GM12891 (cell line): ENCODE data around the gene VAMP1. TPM values are rescaled to one million over a fixed set of nuclear protein-coding genes. Genes with fewer than 3 reads are reported as not detected.
A peak's percentile ranks its signal among the peaks of the same experiment; 100 is the strongest.
"Not testable (repeated sequence)": the region's sequence is repeated elsewhere in the genome, so short reads cannot be mapped to it uniquely, and the experiment has no call there.

Experiments used
- DNase-seq: peaks from one replicate; pipeline ENCODE4 v3.0.0; 2011; ENCODE audit warnings: low spot score; ENCODE audit not compliant: insufficient read length
- FAIRE-seq: peaks from 2 replicates; lab custom pipeline; 2011; peaks lifted over from hg19 to GRCh38; lab: Jason Lieb, UNC
- PAX5 ChIP-seq: IDR thresholded peaks from 2 replicates; pipeline ENCODE4 v1.6.1; 2011; ENCODE audit warnings: low read length, moderate library complexity, mild to moderate bottlenecking; ENCODE audit not compliant: insufficient read depth, severe bottlenecking
- POLR2A ChIP-seq: IDR thresholded peaks from 2 replicates; pipeline ENCODE4 v1.6.1; 2011; ENCODE audit warnings: low read depth, low read length, control low read depth
- POLR2AphosphoS5 ChIP-seq: IDR thresholded peaks from 2 replicates; pipeline ENCODE4 v1.6.1; 2011; ENCODE audit warnings: low read depth, low read length, control low read depth
- POU2F2 ChIP-seq: IDR thresholded peaks from 2 replicates; pipeline ENCODE4 v1.6.1; 2011; ENCODE audit warnings: low read depth, mild to moderate bottlenecking, control low read depth, low read length, moderate library complexity
- SPI1 ChIP-seq: IDR thresholded peaks from 2 replicates; pipeline ENCODE4 v1.6.1; 2011; ENCODE audit warnings: low read depth, low read length, control low read depth
- TAF1 ChIP-seq: IDR thresholded peaks from 2 replicates; pipeline ENCODE4 v1.6.1; 2011; ENCODE audit warnings: low read depth, low read length, control low read depth
- polyA plus RNA-seq: library from polyadenylated mRNA; unstranded; fragments of >200 nt; gene quantifications from one replicate; pipeline ENCODE4 v1.2.1, GENCODE V29; 2012; ENCODE audit warnings: low read depth, missing spikeins, inconsistent platforms; ENCODE audit not compliant: missing spikeins

VAMP1 gene, protein sequence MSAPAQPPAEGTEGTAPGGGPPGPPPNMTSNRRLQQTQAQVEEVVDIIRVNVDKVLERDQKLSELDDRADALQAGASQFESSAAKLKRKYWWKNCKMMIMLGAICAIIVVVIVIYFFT
- 30.6 TPM for polyA plus RNA-seq

DNA sequence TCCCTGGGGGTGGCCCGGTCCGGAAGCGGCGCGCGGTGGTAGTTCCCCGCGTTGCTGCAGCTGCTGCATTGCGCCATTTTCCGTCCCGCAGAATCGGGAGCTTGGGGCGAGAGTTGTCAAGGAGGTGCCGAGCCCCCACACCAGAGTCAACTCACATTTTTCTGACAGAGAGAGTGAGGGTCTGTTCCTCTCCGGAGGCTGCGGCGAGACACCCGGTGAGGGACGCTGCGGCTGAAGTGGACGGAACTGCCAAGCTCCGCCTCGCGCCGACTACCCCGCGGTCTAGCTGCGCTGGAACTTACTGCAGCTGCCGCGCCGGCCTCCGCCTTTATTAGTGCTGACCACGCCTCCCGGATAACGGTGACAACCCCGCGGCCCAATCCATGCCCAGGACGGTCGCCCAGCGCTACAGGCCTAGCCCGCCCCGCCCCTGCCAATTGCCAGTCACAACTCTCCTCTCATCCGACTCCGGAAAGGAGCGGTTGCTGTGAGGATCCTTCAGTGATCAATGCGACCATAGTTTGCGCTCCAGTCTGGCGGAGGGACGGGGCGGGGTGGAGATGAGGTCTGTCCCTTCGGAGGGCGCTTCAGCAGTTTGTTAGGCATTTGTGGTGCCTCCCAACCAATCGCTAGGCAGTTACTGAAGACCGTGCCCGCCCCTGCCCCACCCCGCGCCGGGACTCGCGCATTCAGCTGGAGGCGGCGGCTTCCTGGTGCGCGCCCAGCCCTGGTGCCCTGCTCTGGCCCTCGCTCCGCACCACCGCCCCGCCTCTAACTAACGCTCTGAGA is at the start of gene VAMP1:
VAMP1 (minus strand) TSS at position 303 of the 789 bp plus-strand sequence; CDS start at position 157, 146 bp downstream.
- DNase-seq (peak; percentile 95), FAIRE-seq (peak; percentile 98)
- TF ChIP-seq POU2F2 (peak; percentile 95), SPI1 (0 out of 2 replicates have a peak, but pooled peaks have one; percentile 5), POLR2A (peak; percentile 100), PAX5 (no peak), TAF1 (peak; percentile 97), POLR2AphosphoS5 (peak; percentile 100)

DNA sequence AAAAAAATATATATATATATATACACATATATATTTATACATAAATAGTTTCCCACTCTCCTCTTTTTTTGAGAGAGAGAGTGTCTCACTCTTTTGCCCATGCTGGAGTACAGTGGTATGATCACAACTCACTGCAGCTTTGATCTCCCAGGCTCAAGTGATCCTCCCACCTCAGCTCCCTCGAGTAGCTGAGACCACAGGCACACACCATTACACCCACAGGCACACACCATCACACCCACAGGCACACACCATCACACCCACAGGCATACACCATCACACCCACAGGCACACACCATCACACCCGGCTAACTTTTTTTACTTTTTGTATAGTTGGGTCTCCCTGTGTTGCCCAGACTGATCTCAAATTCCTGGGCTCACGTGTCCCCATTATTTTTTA is 49.7 kb upstream of the VAMP1 start:
- FAIRE-seq (no peak), DNase-seq (no peak)
- TF ChIP-seq POU2F2 = no peak
- TF ChIP-seq TAF1 = no peak
- TF ChIP-seq SPI1 = no peak
- no peak for TF ChIP-seq POLR2AphosphoS5
- no peak for TF ChIP-seq POLR2A
- TF ChIP-seq PAX5 = no peak

DNA sequence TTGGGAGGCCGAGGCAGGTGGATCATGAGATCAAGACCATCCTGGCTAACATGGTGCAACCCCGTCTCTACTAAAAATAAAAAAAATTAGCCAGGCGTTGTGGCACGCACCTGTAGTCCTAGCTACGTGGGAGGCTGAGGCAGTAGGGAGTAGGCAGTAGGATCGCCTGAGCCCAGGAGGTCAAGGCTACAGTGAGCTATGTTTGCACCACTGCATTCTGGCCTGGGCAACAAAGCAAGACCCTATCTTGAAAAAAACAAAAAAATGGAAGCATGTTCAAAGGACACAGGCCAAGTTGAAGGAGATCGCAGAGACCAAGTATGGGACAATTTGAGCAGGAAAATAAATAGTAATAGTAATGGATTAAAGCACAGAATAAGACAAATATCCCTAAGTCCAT is 37.6 kb upstream of the VAMP1 start:
- TF ChIP-seq POLR2A (no peak), TAF1 (no peak), POLR2AphosphoS5 (no peak), PAX5 (no peak), SPI1 (no peak), POU2F2 (no peak)
- DNase-seq (no peak), FAIRE-seq (no peak)

DNA sequence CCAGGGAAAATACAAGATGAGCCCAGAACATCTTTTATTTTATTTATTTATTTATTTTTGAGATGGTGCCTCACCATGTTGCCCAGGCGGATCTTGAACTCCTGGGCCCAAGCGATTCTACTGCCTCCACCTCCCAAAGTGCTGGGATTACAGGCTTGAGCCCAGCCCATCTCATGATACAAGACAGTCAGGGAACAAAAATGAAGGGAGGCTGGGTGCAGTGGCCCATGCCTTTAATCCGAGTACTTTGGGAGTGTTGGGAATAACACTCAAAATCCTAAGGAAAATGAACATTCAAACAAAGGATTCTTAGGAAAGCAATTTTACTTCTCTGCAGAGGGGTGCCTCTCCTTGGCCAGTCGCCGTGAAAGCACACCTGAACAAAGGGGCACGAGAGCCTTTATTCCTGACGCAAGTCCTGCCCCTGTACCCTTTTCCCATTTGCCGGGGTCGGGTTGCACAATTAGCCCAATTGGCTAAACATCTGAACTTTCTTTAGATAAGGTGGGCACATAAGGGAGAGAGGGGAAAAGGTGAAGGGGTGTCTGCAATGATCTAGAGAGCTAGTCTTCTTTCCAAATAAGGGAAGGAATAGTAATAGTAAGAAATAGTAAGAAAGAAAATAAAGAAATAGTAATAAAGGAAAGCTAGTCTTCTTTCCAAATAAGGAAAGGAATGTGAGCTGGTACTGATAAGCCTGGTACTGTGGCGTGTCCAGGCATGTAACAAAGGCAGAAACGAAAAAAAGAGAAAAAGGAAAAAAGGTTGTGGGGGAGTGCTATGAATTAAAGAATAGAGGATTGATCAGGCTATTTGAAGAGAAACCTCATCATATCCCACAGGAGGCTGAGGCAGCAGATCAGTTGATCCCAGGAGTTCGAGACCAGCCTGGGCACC is 36.9 kb upstream of the VAMP1 start:
- DNase-seq = no peak
- TF ChIP-seq TAF1 (no peak), POU2F2 (no peak)
- FAIRE-seq = no peak

DNA sequence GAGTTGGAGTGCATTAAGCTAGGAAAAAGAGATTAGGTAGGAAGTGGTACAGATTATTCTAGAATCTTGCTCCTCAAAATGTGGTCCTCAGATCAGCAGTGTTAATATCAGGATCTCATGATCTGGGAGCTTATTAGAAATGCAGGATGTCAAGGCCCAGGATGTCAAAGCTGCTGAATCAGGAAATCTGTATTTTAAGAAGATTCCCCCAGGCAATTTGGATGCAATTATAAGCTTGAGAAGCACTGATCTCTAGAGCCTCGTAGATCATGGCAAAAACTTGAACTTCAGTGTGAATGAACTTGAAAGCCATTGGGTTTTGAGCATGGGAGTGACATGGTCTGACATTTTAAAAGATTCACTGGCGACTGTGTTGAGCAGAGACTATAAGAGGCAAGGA is 30.0 kb upstream of the VAMP1 start:
- TF ChIP-seq PAX5 = no peak
- no peak for TF ChIP-seq POU2F2
- TF ChIP-seq POLR2A = no peak
- no peak for TF ChIP-seq POLR2AphosphoS5
- TF ChIP-seq SPI1 = no peak
- no peak for TF ChIP-seq TAF1
- no peak for DNase-seq
- no peak for FAIRE-seq

DNA sequence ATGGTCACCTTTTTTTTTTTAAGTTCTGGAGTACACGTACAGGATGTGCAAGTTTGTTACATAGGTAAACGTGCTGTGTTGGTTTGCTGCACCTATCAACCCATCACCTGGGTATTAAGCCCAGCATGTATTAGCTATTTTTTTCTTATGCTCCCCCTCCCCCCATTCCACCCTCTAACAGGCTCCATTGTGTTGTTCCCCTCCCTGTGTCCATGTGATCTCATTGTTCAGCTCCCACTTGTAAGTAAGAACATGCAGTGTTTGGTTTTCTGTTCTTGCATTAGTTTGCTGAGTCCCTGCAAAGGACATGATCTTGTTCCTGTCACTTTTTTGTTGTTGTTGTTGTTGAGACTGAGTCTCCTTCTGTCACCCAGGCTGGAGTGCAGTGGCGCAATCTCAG is 26.8 kb upstream of the VAMP1 start:
- FAIRE-seq, DNase-seq: not testable (repeated sequence)

DNA sequence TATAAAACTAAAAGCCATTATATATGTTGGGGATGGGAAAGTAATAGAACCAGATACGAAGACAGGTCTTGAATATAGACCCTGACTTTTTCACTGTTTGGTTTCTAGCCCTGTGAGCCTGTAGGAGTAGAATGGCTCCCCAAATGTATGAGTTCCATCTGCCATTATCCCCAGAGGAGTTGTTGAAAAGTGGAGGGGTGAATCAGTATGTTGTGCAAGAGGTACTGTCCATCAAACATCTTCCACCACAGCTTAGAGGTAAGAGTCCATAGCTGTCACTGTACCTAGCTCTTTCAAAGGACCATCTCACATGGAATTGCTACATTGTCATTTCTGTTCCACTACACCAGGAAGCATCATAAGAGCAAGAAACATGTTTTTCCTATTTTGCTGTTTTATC is 24.5 kb upstream of the VAMP1 start:
- DNase-seq (no peak), FAIRE-seq (no peak)
- TF ChIP-seq POLR2A (no peak), PAX5 (no peak), POLR2AphosphoS5 (no peak), POU2F2 (no peak), SPI1 (no peak), TAF1 (no peak)

DNA sequence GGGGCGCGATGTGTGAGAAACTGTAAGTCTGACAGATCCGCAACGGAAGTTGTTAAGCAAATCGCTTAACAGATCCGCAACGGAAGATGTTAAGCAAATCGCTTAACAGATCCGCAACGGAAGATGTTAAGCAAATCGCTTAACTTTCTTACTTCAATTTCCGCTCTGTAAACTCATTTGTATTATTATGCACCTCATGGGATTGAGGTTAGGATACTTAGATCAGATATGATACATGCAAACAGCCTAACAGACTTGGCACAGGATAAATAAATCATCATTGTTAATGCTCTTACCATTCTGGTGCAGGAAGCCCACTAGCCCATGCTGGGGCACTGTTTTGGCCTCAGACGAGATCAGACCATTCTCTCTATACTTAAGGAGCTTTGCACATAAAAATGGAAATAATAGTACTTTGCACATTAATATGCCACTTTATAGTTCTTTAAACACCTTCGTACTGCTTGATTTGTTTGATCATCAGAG is 23.8 kb upstream of the VAMP1 start:
- TF ChIP-seq PAX5 = no peak
- no peak for TF ChIP-seq TAF1
- TF ChIP-seq POLR2AphosphoS5 = no peak
- no peak for TF ChIP-seq POU2F2
- no peak for TF ChIP-seq POLR2A
- no peak for TF ChIP-seq SPI1
- FAIRE-seq = no peak
- no peak for DNase-seq

DNA sequence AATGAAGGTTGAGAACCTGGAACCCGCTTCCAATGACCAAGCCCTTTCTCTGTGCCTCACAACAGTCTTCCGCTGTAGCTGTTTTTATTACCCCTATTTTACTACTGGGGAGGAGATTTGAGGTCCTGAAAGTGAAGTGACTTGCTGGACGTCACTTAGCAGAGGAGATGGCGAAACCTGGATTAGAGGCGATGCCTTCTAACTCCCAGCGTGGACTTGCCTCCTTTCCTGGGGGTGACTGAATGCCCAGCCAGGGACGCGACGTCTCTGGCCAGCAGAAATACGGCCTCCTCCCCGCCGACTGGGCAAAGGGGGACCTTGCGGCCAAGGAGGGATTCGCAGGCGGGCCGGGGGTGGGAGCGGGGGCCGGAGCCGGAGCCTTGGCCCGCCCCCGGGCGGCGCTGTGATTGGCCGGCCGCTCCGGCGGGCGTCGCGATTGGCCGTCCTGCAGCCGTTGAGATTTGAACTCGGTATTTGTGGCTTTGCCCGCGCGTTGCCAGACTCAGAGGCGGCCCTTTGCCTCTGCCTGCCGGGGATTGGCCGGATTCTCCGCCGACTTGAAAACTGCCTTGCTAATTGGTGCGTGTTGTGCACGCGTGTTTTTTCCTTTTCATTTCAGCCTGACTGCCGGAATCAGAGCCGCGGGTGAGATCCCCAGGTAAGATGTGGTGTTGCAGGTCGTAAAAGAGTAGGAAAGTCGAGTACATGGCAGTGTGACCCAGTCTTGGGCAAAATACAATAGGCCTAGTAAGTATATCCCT is 23.2 kb upstream of the VAMP1 start, which contains the start of gene NCAPD2:
NCAPD2 (plus strand) TSS at position 606 of the 761 bp plus-strand sequence. CDS start 997 bp downstream, outside the sequence.
- no peak for FAIRE-seq
- DNase-seq = peak; percentile 82
- no peak for TF ChIP-seq SPI1
- TF ChIP-seq TAF1 = peak; percentile 39
- TF ChIP-seq POLR2AphosphoS5 = peak; percentile 72
- TF ChIP-seq POLR2A = peak; percentile 71; the same call in 1 of the 2 replicates
- TF ChIP-seq PAX5 = no peak
- TF ChIP-seq POU2F2 = 0 out of 2 replicates have a peak, but pooled peaks have one; percentile 10
